ENCODE results near the gene STAC.
"Not testable (repeated sequence)": the region's sequence is repeated elsewhere in the genome, so short reads cannot be mapped to it uniquely, and the experiment has no call there.

Gene STAC

GRCh38 chr3:36520241-36521006 lies 140.1 kb downstream of the STAC start:
- no peak for DNase-seq (ENCODE audit: low spot score)

DNA sequence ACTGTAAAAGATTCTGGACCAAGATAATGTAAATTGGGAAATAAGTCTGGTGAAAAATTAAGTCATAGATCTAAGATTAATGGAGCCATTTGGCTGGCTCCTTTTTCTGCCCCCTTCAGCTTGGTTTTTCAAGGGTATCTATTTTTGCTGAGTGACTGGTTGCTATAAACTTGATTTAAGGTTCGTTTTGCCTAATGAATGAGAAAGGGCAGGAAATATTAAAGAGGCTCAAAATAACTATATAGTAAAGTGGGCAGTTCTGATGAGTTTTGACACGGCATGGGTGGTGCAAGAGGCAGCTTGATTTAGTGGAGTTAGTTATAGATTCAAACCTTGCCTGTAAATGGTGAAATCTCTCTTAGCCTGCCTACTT lies 140.7 kb downstream of the STAC start:
- DNase-seq (ENCODE audit: low spot score): no peak

- no peak for DNase-seq (ENCODE audit: low spot score)
Measured at GRCh38 chr3:36524560-36524959, 144.3 kb downstream of the STAC start.

- DNase-seq (ENCODE audit: low spot score): no peak
Measured at GRCh38 chr3:36525115-36525801, 145.0 kb downstream of the STAC start.

DNA sequence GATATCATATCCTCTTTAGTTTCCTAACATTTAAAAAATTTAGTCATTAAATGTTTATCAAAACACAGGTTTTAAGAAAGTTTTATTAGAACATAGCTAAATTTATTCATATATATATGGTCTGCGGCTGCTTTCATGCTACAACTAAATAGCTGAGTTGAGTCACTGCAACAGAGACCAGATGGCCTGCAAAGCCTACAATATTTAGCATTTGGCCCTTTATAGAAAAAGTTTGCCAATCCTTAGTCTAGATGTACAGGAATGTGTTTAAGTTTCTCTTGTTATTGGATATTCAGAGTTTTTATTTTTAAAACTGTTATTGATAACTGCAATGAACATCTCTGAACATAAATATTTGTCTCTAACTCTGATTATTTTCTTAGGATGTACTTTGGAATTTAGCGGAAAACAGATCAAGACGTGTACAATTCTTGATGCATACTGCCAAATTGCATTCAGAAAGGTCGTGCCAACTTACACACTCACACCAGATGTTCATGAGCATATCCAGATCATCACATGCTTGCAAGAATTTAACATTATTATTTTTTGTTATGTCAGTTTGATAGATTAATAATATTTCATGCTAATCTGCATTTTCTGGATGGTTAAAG lies 157.9 kb downstream of the STAC start:
- no peak for DNase-seq (ENCODE audit: low spot score)

GRCh38 chr3:36540888-36541518 lies 160.7 kb downstream of the STAC start:
- DNase-seq (ENCODE audit: low spot score): peak; percentile 30

- DNase-seq (ENCODE audit: low spot score): no peak
Measured at GRCh38 chr3:36542186-36542585, 161.9 kb downstream of the STAC start.

- no peak for DNase-seq (ENCODE audit: low spot score)
Measured at GRCh38 chr3:36543276-36543997, 163.1 kb downstream of the STAC start.

DNA sequence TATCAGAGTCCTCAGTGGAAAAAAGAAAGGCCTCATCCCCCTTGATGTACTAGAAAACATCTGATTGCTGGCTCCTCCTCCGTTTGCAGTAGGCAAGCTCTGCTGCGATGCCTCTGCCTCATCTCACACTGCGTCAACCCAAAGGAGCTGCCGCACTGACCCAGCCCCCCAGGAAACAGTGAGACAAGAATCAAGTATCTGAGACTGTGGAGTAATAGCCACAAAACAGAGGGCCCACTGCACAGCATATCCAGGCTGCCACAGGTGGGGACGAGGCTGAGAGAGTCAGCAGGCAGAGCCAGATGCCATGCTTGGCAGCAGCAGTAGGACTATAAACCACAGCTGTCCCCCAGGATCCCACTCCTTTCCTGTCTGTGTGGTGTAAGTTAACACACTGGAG lies 165.9 kb downstream of the STAC start:
- no peak for DNase-seq (ENCODE audit: low spot score)

- no peak for DNase-seq (ENCODE audit: low spot score)
Measured at GRCh38 chr3:36548712-36549111, 168.4 kb downstream of the STAC start.

DNA sequence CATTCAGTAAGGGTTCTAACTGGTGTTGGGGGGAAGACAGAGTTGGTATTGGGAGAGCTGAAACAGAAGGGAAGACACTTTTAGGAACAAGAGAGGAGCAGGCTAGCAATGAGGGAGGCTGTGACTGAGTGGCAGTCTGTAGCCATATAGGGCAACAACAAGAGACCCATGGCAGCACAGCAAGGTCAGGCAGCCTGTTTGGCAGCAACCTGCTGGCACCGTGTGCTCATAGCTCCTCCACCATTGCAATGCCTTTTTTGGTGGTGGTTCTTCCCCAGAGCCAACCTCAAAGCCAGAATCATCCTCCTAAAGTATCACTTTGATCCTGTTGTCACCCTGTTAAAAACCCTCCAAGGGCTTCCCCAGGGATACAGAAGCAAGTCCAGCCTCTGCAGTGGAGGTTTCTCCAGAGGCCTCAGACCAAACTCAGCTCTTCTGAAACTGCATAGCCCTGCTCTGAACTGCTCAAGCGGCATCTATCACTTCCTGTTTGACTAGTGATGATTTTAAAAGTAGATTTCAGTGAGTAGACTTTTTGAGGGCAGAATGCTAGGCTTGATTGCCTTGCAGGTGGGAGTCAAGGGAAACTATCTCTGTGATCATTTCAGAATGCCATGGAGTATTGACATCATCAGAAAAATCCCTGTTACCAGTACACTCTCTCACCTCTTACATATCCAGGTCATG lies 176.9 kb downstream of the STAC start:
- no peak for DNase-seq (ENCODE audit: low spot score)

DNA sequence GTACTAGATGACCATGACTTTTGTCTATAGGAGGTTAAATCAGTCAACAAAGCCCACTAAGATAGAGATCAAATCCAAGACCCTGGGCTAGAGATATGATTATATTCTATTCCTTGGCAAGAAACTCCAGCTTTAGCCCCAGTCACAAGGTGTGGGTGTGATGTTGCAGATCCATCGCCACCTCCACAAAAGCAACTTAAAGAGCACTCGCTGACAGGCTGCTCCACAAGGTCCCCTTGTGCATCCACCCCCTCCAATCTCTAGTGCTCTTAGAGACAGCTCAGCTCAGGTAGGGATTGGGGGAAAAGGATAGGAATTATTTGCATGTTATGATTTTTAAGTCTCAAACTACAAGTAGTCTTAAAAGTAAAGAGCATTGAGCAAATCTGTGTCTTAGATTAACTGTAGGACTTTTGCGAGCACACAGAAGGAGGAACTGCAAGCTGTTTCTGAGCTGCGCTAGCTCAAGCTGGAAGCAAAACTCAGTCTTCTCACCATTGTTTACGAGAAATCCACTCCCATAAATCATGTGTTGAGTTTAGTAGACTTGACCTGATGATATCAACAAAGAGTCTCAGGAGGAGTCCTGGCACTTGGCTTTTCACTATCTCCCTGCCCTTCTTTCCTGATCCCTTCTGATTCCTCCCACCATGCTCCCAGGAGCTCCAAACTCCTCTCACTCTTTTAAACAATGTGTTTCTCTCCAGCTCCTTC lies 177.6 kb downstream of the STAC start:
- DNase-seq (ENCODE audit: low spot score): no peak

DNA sequence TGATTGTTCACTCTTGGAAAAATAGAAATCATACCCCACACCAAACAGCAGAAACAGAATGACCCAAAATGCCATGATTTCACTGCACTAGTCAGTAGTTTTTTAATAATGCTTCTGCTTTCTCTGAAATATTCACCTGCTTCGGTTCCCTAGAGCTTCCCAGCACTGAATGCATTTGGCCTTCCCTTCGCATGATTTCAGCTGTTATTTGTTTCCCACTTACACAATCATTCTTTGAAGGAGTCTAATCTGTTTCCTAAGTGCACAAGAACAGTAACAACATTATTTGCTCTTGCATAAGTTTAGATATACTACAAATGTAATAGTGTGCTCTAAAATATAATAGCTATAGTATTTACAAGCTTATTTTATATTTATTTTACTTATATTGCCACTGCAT lies 178.7 kb downstream of the STAC start:
- no peak for DNase-seq (ENCODE audit: low spot score)

- no peak for DNase-seq (ENCODE audit: low spot score)
Measured at GRCh38 chr3:36560685-36561084, 180.4 kb downstream of the STAC start.

DNA sequence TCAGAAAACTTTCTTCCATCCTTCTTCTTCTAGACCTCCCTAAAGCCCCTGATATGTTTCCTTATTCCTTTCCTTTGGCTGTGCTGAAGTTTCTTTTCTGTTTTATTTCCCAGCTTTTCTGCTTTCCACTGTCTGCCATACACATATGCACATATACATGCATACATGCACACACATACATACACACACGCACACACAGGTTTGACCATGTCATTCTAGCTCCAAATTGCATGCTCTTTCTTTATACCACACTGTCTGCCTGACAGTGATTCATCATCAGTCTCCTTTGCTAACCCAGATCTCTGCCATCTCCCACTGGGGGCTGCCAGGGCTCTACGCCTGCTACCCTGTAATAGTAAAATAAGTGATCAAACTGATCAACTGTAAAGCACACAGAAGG lies 181.3 kb downstream of the STAC start:
- no peak for DNase-seq (ENCODE audit: low spot score)

GRCh38 chr3:36562945-36563344 lies 182.6 kb downstream of the STAC start:
- no peak for DNase-seq (ENCODE audit: low spot score)

- no peak for DNase-seq (ENCODE audit: low spot score)
Measured at GRCh38 chr3:36575241-36575640, 194.9 kb downstream of the STAC start.

GRCh38 chr3:36578418-36578817 lies 198.1 kb downstream of the STAC start:
- not testable (repeated sequence) for DNase-seq (ENCODE audit: low spot score)

DNA sequence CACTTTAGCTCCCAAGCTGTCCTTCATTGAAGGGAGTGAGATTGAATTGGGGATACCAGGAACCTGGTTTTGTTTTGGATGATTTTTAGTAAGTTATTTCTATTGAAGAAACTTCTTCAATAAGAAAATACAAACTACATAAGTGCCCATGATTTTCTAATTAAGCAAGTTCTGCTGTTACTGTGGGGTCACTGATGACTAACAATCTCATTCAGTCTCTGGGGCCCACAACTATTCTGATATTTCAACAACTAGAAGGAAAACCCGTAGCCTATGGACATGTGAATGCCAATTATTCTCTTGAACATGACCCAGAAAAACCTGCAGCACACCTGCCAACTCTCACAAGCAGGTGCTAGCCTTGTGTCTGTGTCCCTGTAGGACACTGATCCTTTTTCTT lies 199.4 kb downstream of the STAC start:
- no peak for DNase-seq (ENCODE audit: low spot score)

DNA sequence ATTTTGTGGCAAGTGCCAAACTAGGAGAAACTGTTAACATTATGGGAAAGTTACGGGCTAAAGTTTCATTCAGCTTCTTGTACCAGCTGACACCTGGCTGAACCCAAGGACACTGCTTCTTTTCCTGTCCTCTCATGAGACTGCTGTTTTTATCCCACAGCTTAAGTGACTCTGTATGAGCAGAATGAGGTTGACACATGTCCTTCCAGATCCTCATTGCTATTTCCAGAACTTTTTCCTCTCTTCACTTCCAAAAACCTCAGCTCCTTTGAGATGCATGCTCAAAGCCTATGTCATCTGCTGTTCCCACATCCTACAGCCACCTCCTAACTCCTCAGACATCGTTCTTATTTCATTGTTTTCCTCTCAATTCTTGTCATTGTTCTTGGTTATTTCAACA lies 200.4 kb downstream of the STAC start:
- no peak for DNase-seq (ENCODE audit: low spot score)

- DNase-seq (ENCODE audit: low spot score): no peak
Measured at GRCh38 chr3:36591959-36592358, 211.7 kb downstream of the STAC start.

All from D341Med (cell line).